Pancreas (tissue), 10 donors: ENCODE measurements around the gene PSAT1. TPM values are rescaled to one million over a fixed set of nuclear protein-coding genes. Genes with fewer than 3 reads are reported as not detected.

Experiments used
- ATAC-seq, 4 donors: fragments of 200-7000 bp; cut with Tn5 transposase; one replicate each; pipeline versions ENCODE4 v1.8.0 to v1.9.1; 2020; ENCODE audit warnings: mild to moderate bottlenecking in 4 of 4, moderate library complexity in 4 of 4
- DNase-seq, 6 donors: peaks; one replicate each; pipeline ENCODE4 v3.0.0-alpha.2; 2020
- FAIRE-seq: peaks from 2 replicates; lab custom pipeline; 2012; peaks lifted over from hg19 to GRCh38; lab: Jason Lieb, UNC
- H3K27ac ChIP-seq, 4 donors: fragments of 200-600 bp; sonication (generic); 1 replicate in 3 of 4; 2 replicates in 1 of 4; pipeline versions ENCODE4 v1.5.0 to v1.8.0; 2020
- H3K27me3 ChIP-seq, 4 donors: fragments of 200-600 bp; one replicate each; pipeline ENCODE4 v1.8.0; 2021
- H3K36me3 ChIP-seq, 3 donors: fragments of 200-600 bp; sonication (generic) in 1 of 3; one replicate each; pipeline versions ENCODE4 v1.5.0 to v1.8.0; 2020 to 2021
- H3K4me1 ChIP-seq, 3 donors: fragments of 200-600 bp; one replicate each; pipeline ENCODE4 v1.8.0; 2021
- H3K4me3 ChIP-seq, 4 donors: fragments of 200-600 bp; sonication (generic) in 2 of 4; one replicate each; pipeline versions ENCODE4 v1.5.0 to v1.8.0; 2020 to 2021
- H3K9me3 ChIP-seq, 4 donors: fragments of 200-600 bp; one replicate each; pipeline ENCODE4 v1.8.0; 2021
- CTCF ChIP-seq, 4 donors: fragments of 200-600 bp; sonication (generic) in 3 of 4; IDR thresholded peaks; one replicate each; pipeline versions ENCODE4 v1.5.0 to v1.8.0; 2021; ENCODE audit warnings: antibody characterized with exemption in 4 of 4
- WGBS, 2 donors: extraction: QIAGEN DNeasy Blood & Tissue Kit; methylation state at CpG; one replicate each; pipeline ENCODE4 v1.1.7; 2013; 5-methylcytosine and 5-hydroxymethylcytosine counted together
- intact Hi-C, 3 donors: fragments of 100-400 bp; cut with DNase I; formaldehyde crosslinking; loops; one replicate each; pipeline versions ENCODE4 v1.11.1 to v1.14.2; 2022
- polyA plus RNA-seq, 2 donors: library from polyadenylated mRNA; stranded (reverse); fragments of 200-250 nt; gene quantifications; one replicate each; pipeline ENCODE4 v1.2.3, GENCODE V29; 2013
- total RNA-seq, 6 donors: library from RNA; stranded (reverse); fragmentation: NEBNext Ultra II Directional in 4 of 6; extraction: Animal tissue kit (Norgen Biotek cat#: 25700) in 4 of 6; gene quantifications; one replicate each; pipeline versions ENCODE4 v1.2.1 to v1.2.4, GENCODE V29; 2021 to 2023
- donor health status: healthy with polysubstance abuse.
- donor health status: DM: no; HTN: no; CAD: no; lungs with moderate emphysema.
- donor health status: DM: no; HTN: no; CAD: no.
- donor health status: control.
- donor health status: control.
- donor health status: Bipolar disorder and iron deficiency.
- donor health status: DM: yes; HTN: yes; CAD: no.
- donor health status: DM: no; HTN: no; CAD: no.
- donor health status: DM: no; HTN: no; CAD: no.
- donor health status: DM: yes; HTN: yes; CAD: no.

Gene PSAT1
- total and polyA plus RNA-seq, 8 donors, result 9.0 to 189 (median 23.9) TPM

- WGBS, 2 donors, result 68 to 76% methylated on average over 7 of the region's 7 CpGs
- H3K36me3 ChIP-seq, result no peaks in the 10 kb centered on the region
- no peak for DNase-seq
- ATAC-seq, result no peak
- H3K27me3 ChIP-seq, result no peaks in the 10 kb centered on the region
- H3K4me1 ChIP-seq, result no peaks in the 10 kb centered on the region
- TF ChIP-seq CTCF (IDR thresholded peaks at IDR 0.05), result no peak
- H3K9me3 ChIP-seq, result no peaks in the 10 kb centered on the region
- intact Hi-C loops, result loop anchor here in 1 of 3 donors (10.0 kb wide), 1 partner anchor 116 kb away; no protein-coding TSS in a partner anchor
- no peak for FAIRE-seq
- H3K27ac ChIP-seq, result no peak overlapping the region
- H3K4me3 ChIP-seq, result no peak overlapping the region
Measured at GRCh38 chr9:78370991-78371390, 74.1 kb downstream of the PSAT1 start.

GRCh38 chr9:78371981-78372380, 75.1 kb downstream of the PSAT1 start:
- Histone ChIP-seq H3K4me1 (no peaks in the 10 kb centered on the region), H3K9me3 (no peaks in the 10 kb centered on the region), H3K36me3 (no peaks in the 10 kb centered on the region), H3K27me3 (no peaks in the 10 kb centered on the region), H3K27ac (no peak overlapping the region), H3K4me3 (no peak overlapping the region)
- no peak for DNase-seq
- intact Hi-C loops, result loop anchor here in 1 of 3 donors (10.0 kb wide), 1 partner anchor 117 kb away; no protein-coding TSS in a partner anchor
- FAIRE-seq, result no peak
- ATAC-seq, result no peak
- WGBS, 2 donors, result 73 to 80% methylated on average over 7 of the region's 7 CpGs
- TF ChIP-seq CTCF (IDR thresholded peaks at IDR 0.05), result no peak

Other genes starting within 250 kb of the PSAT1 start
- 1 to 10 TPM; 4.1 to 6.5 (median 5.4) TPM for gene CEP78, start 61.0 kb upstream of the PSAT1 start, total RNA-seq
- 1 to 10 TPM; 3.3 to 5.2 TPM for gene CEP78, start 61.0 kb upstream of the PSAT1 start, polyA plus RNA-seq